ENCODE results near the gene PAGE3. TPM values are rescaled to one million over a fixed set of nuclear protein-coding genes. Genes with fewer than 3 reads are reported as not detected.

PAGE3 gene
- total RNA-seq, 1 experiment from 2014 or later = not detected

- Mint-ChIP-seq H3K4me3 (no peak overlapping the region), H3K36me3 (0 out of 2 replicates have a peak, but pooled peaks cover 3% of the 10 kb centered on the region), H3K27ac (no peak overlapping the region), H3K4me1 (no peaks in the 10 kb centered on the region), H3K9me3 (peaks cover 25% of the 10 kb centered on the region), H3K27me3 (ENCODE audit: low read depth) (no peaks in the 10 kb centered on the region; the same call in 1 of the 2 replicates)
- ChIA-PET POLR2A (no interaction called here), CTCF (no interaction called here)
- ATAC-seq (no peak), DNase-seq (ENCODE audit: low spot score) (no peak)
- TF ChIP-seq USF2 (CRISPR knock-in tag; IDR thresholded peaks at IDR 0.05) (no peak), E2F4 (CRISPR knock-in tag; IDR thresholded peaks at IDR 0.05; ENCODE audit: borderline replicate concordance, low read depth) (no peak), TEAD4 (CRISPR knock-in tag; IDR thresholded peaks at IDR 0.05) (no peak), E2F5 (CRISPR knock-in tag; IDR thresholded peaks at IDR 0.05) (no peak), PRRX2 (CRISPR knock-in tag; IDR thresholded peaks at IDR 0.05) (no peak), IRF2 (CRISPR knock-in tag; IDR thresholded peaks at IDR 0.05; ENCODE audit: borderline replicate concordance, low read depth) (no peak), ETV6 (CRISPR knock-in tag; IDR thresholded peaks at IDR 0.05) (no peak), PREB (CRISPR knock-in tag; IDR thresholded peaks at IDR 0.05; ENCODE audit: borderline replicate concordance) (no peak), ZBTB43 (CRISPR knock-in tag; IDR thresholded peaks at IDR 0.05) (no peak), ZNF425 (CRISPR knock-in tag; conservative IDR thresholded peaks at IDR 0.05) (no peak), TCF7 (CRISPR knock-in tag; IDR thresholded peaks at IDR 0.05; ENCODE audit: low read depth) (no peak), FOXK1 (CRISPR knock-in tag; IDR thresholded peaks at IDR 0.05) (no peak), ATF6 (CRISPR knock-in tag; IDR thresholded peaks at IDR 0.05) (no peak), MLX (CRISPR knock-in tag; IDR thresholded peaks at IDR 0.05) (no peak), ZNF281 (CRISPR knock-in tag; IDR thresholded peaks at IDR 0.05) (no peak), RORB (CRISPR knock-in tag; IDR thresholded peaks at IDR 0.05) (no peak), GRHL2 (CRISPR knock-in tag; IDR thresholded peaks at IDR 0.05; ENCODE audit: insufficient replicate concordance, severe bottlenecking) (no peak), ZNF423 (CRISPR knock-in tag; IDR thresholded peaks at IDR 0.05) (no peak)
Measured at GRCh38 chrX:55253528-55253927, 11.2 kb downstream of the PAGE3 start.

All from WTC11 (cell line).